Breast epithelium (tissue), 4 donors: Measurements from ENCODE around the gene GTF2IRD1. TPM values are rescaled to one million over a fixed set of nuclear protein-coding genes. Genes with fewer than 3 reads are reported as not detected.

ENCODE experiments used
- DNase-seq, 2 donors: peaks; one replicate each; pipeline ENCODE4 v3.0.0-alpha.2; 2019; ENCODE audit warnings: low spot score in 2 of 2
- H3K27ac ChIP-seq, 2 donors: fragments of 200-600 bp; sonication (generic) in 1 of 2; one replicate each; pipeline ENCODE4 v1.5.1; 2016 to 2019; ENCODE audit warnings: mild to moderate bottlenecking in 1 of 2
- H3K27me3 ChIP-seq, 2 donors: fragments of 200-600 bp; sonication (generic) in 1 of 2; one replicate each; pipeline versions ENCODE4 v1.5.1 to v1.6.0; 2017 to 2019; ENCODE audit warnings: control low read depth in 1 of 2, mild to moderate bottlenecking in 1 of 2
- H3K36me3 ChIP-seq: fragments of 200-600 bp; one replicate; pipeline ENCODE4 v1.5.1; 2019
- H3K4me1 ChIP-seq, 2 donors: fragments of 200-600 bp; sonication (generic); one replicate each; pipeline ENCODE4 v1.5.1; 2016 to 2019; ENCODE audit warnings: control low read depth in 1 of 2
- H3K4me3 ChIP-seq, 3 donors: fragments of 200-600 bp; sonication (generic); 1 replicate in 2 of 3; 2 replicates in 1 of 3; pipeline ENCODE4 v1.5.1; 2016 to 2019; ENCODE audit warnings: mild to moderate bottlenecking in 3 of 3, moderate library complexity in 2 of 3
- H3K9me3 ChIP-seq, 2 donors: fragments of 200-600 bp; sonication (generic) in 1 of 2; one replicate each; pipeline ENCODE4 v1.5.1; 2016 to 2019; ENCODE audit warnings: control low read depth in 1 of 2
- CTCF ChIP-seq, 3 donors: fragments of 450-650 bp; IDR thresholded peaks; one replicate each; pipeline ENCODE4 v1.5.1; 2016 to 2017; ENCODE audit warnings: antibody characterized with exemption in 3 of 3, mild to moderate bottlenecking in 3 of 3, moderate library complexity in 3 of 3
- POLR2A ChIP-seq: fragments of 450-650 bp; IDR thresholded peaks from one replicate; pipeline ENCODE4 v1.6.1; 2016; ENCODE audit warnings: antibody characterized with exemption, mild to moderate bottlenecking, moderate library complexity
- POLR2AphosphoS5 ChIP-seq, 3 donors: sonication (generic); formaldehyde crosslinking; IDR thresholded peaks; one replicate each; pipeline ENCODE4 v1.6.1; 2017; ENCODE audit warnings: antibody characterized with exemption in 3 of 3
- intact Hi-C: fragments of 100-400 bp; cut with DNase I; formaldehyde crosslinking; loops from one replicate; pipeline ENCODE4 v1.15.1; 2023; ENCODE audit warnings: low total_unique reads
- total RNA-seq, 3 donors: library from RNA; depleted of rRNA; stranded (reverse); fragments of >200 nt; gene quantifications; one replicate each; pipeline ENCODE4 v1.1.0, GENCODE V29; 2016

Gene GTF2IRD1
- total RNA-seq, 3 donors from 2014 or later = 11.0 to 18.7 (median 12.5) TPM

DNA sequence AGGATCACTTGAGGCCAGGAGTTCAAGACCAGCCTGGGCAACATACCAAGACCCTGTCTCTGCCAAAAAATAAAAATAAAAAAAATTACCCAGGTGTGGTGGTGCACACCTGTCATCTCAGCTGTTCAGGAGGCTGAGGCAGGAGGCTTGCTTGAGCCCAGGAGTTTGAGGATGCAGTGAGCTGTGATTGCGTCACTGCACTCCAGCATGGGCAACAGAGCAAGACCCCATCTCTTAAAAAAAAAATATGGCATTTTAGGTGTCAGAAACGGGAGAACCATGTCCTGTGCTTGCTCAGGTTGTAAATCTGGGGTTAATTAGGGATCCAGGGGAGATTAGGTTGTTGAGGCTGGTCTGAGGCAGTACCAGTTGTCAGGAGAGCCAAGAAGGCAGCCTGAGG lies 64.9 kb downstream of the GTF2IRD1 start:
- Histone ChIP-seq H3K4me1 (no peaks in the 10 kb centered on the region), H3K4me3 (no peak overlapping the region), H3K9me3 (peaks cover 0 to 8% of the 10 kb centered on the region in 2 donors), H3K27me3 (no peaks in the 10 kb centered on the region), H3K36me3 (no peaks in the 10 kb centered on the region), H3K27ac (no peak overlapping the region)
- TF ChIP-seq CTCF (IDR thresholded peaks at IDR 0.05) (no peak), POLR2A (no peak)
- intact Hi-C loops = no loop called here
- DNase-seq = no peak

- Histone ChIP-seq H3K36me3 (no peaks in the 10 kb centered on the region), H3K4me1 (no peaks in the 10 kb centered on the region), H3K4me3 (no peak overlapping the region), H3K27me3 (no peaks in the 10 kb centered on the region), H3K27ac (no peak overlapping the region), H3K9me3 (peaks cover 0 to 8% of the 10 kb centered on the region in 2 donors)
- TF ChIP-seq POLR2AphosphoS5 (IDR thresholded peaks at IDR 0.05) (no peak), POLR2A (no peak), CTCF (IDR thresholded peaks at IDR 0.05) (no peak)
- DNase-seq = no peak
- intact Hi-C loops = no loop called here
Observed at GRCh38 chr7:74519395-74519794, 65.7 kb downstream of the GTF2IRD1 start.

- no peak overlapping the region for H3K27ac ChIP-seq
- no peak for DNase-seq
- intact Hi-C loops = loop anchor here (5.0 kb wide), 1 partner anchor 65 kb away; no protein-coding TSS in a partner anchor
- H3K27me3 ChIP-seq = no peaks in the 10 kb centered on the region
- H3K4me3 ChIP-seq = no peak overlapping the region
- H3K36me3 ChIP-seq = no peaks in the 10 kb centered on the region
- peaks cover 0 to 8% of the 10 kb centered on the region in 2 donors for H3K9me3 ChIP-seq
- no peak for TF ChIP-seq POLR2AphosphoS5 (IDR thresholded peaks at IDR 0.05)
- no peak for TF ChIP-seq CTCF (IDR thresholded peaks at IDR 0.05)
- no peak for TF ChIP-seq POLR2A
- no peaks in the 10 kb centered on the region for H3K4me1 ChIP-seq
Observed at GRCh38 chr7:74521855-74522254, 68.1 kb downstream of the GTF2IRD1 start.

DNA sequence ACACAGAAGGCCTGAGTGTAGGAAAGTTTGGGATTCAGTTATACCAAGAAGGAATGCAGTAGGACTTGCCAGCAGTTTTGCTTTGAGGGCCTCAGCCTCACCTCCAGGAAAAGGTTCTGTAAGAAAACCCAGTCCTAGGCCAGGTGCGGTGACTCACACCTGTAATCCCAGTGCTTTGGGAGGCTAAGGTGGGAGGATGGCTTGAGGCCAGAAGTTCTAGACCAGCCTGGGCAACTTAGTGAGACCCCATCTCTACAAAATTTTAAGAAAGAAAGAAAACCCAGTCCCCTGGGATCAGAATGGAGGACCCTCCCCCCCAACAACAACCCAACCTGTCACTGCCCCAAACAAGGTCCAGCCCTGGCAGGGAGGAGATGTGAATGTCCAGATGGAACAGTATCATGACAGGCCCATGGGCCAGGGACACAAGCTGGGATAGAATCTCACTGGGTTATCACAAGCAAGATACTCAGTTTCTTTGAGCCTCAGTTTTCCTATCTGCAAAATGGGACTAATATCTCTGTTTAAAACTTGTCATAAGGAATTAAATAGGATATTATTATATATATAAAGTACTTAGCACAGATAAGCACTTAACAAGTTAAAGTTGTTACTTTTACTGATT lies 68.7 kb downstream of the GTF2IRD1 start:
- no peak for DNase-seq
- Histone ChIP-seq H3K27ac (no peak overlapping the region), H3K9me3 (peaks cover 0 to 8% of the 10 kb centered on the region in 2 donors), H3K27me3 (no peaks in the 10 kb centered on the region), H3K4me3 (no peak overlapping the region), H3K4me1 (no peaks in the 10 kb centered on the region), H3K36me3 (no peaks in the 10 kb centered on the region)
- intact Hi-C loops = loop anchor here (5.0 kb wide), 1 partner anchor 65 kb away; no protein-coding TSS in a partner anchor
- TF ChIP-seq POLR2AphosphoS5 (IDR thresholded peaks at IDR 0.05) (no peak), POLR2A (no peak), CTCF (IDR thresholded peaks at IDR 0.05) (no peak)

- H3K4me3 ChIP-seq = no peak overlapping the region
- intact Hi-C loops = loop anchor here (5.0 kb wide), 1 partner anchor 66 kb away; no protein-coding TSS in a partner anchor
- no peak overlapping the region for H3K27ac ChIP-seq
- TF ChIP-seq POLR2AphosphoS5 (IDR thresholded peaks at IDR 0.05) (no peak), CTCF (IDR thresholded peaks at IDR 0.05) (no peak), POLR2A (no peak)
- H3K9me3 ChIP-seq = peaks cover 0 to 8% of the 10 kb centered on the region in 2 donors
- H3K4me1 ChIP-seq = no peaks in the 10 kb centered on the region
- no peak for DNase-seq
- no peaks in the 10 kb centered on the region for H3K36me3 ChIP-seq
- H3K27me3 ChIP-seq = no peaks in the 10 kb centered on the region
Observed at GRCh38 chr7:74523015-74523414, 69.3 kb downstream of the GTF2IRD1 start.
